ENCODE data around the gene CEP85L.

CEP85L gene

GRCh38 chr6:118618676-118619377 is 32.6 kb downstream of the CEP85L start:
- DNase-seq, result peak; percentile 63

GRCh38 chr6:118617417-118617816 is 34.0 kb downstream of the CEP85L start:
- DNase-seq, result no peak

DNA sequence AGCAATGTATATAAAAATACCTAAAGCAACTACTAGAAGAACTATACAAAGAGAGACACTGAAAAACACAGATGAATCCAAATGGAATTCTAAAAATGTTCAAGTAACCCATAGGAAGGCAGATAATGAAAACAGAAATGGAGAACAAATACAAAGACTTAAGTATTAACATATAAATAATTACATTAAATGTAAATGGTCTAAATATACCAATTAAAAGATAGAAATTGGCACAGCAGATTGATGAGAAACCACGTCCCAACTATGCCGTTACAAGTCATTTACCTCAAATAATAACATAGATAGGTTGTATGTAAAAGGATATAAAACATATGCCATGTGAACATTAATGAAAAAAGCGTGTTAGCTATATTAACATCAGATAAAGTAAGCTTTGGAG is 40.1 kb downstream of the CEP85L start:
- DNase-seq, result no peak

DNA sequence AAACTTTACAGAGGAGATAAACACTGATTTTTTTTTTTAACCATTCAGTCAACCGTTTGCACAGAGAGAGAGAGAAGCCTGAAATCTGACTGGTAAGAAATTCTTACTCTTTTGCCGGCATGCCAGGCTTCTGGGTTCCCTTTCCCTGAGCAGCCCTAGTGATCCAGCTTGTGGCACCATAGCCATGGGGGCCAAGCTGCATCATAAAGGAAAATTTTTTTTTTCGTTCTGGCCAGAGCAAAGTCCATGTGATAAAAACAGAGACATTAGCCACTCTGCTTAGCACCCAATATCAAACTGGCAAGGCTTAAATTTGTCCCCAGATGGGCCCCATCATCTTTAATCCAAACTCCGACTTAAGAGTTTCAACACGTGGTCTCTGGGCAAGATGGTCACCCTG is 44.5 kb downstream of the CEP85L start:
- DNase-seq, result no peak

DNA sequence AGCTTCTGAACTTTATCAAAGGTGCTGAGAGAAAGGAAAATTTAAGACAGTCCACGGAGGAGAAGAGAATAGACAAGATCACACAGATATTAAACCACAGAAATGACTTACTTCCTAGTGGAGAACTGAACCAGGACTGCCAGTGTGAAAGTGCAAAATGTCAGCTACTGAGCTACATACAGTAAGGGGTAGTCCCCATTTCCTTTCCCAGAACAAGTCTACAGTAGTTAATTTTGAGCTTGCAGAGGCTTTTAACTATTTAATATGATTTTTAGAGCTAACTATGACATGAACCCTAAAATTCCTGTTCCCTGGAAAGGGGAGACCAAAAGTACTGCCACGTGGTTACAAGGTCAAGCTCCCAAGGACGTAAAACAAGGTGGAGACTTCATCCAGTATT is 45.1 kb downstream of the CEP85L start:
- DNase-seq, result no peak

DNA sequence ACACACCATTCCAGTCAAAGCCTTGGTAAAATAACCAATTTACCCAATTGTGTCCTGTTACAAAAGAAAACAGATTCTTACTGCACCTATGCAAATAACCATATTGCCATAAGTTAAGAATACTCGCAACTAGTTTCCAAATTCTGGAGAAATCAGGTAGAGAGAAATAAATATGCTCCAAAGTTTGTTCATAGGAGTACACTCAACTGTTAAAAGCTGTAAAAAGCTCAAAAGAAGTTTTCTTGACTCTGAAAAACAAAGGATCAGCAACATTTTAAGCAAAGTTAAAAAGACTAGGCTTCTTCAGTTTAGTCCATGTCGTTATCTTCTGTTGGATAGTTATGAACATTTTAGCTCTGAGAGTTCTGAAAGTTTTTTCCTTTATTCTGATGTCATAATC is 48.0 kb downstream of the CEP85L start:
- DNase-seq, result no peak

DNA sequence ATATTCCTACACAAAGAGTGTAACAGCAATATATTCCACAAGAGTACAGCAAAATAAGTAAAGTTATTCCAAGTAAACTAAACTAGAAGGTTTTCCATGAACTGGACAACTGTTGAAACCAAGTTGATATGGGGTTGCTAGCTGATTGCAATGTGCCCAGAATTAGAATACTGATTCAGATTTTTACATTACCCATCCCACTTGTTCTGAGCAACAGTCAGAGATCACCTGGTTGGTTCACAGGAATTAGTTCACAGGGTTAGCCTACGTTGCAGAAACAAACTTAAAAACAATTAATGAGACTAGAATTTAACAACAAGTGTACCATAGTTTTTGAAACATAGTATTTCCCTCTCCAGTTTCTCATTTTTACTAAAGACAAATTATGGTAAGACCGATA is 49.1 kb downstream of the CEP85L start:
- no peak for DNase-seq

DNA sequence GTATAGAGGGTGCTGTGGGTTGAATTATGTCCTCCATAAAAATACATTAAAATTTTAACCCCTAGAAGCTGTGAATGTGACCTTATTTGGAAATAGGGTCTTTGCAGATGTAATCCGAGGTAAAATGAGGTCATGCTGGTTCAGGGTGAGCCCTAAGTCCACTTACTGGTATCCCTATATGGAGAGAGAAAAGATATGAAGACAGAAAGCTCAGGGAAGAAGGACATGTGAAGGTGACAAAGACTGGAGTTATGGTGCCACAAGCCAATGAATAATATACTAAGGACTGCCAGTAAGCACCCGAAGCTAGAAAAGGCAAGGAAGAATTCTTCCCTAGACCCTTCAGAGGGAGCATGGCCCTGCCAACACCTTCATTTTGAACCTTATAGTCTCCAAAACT is 53.1 kb downstream of the CEP85L start:
- DNase-seq, result no peak

DNA sequence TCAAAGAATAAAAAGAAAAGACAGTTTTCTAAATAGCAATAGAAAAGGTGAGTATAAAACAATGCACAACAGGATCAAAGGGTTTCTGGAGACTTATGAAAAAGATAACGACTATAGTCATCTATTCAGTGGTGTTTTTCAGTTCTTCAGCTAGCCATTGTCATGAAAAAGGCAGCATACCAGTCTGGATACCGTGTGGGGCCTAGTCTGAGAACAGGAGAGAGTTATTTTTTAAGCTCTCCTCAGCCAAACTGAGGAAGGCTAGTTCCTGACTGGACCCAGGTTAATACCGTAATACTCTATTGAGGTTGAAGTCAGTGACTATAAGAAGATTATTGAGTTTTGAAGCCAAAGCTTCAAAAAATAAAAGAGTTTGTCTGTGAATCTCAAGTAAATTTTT is 53.8 kb downstream of the CEP85L start:
- DNase-seq, result no peak

DNA sequence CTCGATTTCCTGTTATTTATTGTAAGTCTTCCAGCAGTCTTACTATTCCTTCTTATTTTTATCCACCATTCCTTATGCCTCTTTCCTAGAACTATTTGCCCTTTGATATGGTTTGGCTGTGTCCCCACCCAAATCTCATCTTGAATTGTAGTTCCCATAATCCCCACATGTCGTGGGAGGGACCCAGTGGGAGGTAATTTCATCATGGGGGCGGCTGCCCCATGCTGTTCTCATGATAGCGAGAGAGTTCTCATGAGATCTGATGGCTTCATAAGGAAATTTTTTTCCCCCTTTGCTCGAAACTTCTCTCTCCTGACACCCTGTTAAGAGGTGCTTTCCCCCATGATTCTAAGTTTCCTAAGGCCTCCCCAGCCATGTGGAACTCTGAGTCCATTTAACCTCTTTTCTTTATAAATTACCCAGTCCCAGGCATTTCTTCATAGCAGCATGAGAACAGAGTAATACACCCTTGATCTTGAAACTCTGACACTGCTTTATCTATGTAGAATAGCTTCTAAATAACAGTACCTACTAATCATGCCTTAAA is 54.5 kb downstream of the CEP85L start:
- DNase-seq, result no peak

- no peak for DNase-seq
Observed at GRCh38 chr6:118594877-118595276, 56.5 kb downstream of the CEP85L start.

DNA sequence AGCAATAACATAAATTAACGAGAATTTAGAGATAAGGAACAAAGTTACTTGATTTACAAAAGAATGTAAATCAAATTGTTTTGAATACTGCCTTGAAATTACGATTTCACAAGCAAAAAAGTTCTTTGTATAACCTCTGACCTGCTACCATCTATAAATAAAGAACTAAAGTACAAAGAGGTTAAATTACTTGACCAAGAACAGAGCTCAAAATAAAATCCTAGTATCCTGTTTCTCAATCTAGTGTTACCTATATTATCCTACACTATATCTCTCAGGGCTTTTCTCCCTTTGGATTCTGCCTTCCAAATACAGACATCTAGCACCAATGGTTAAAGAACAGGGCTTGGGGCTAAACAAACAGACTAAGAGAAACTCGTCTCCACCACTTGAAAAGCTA is 59.5 kb downstream of the CEP85L start:
- no peak for DNase-seq

- DNase-seq, result no peak
Observed at GRCh38 chr6:118589649-118590365, 61.6 kb downstream of the CEP85L start.

DNA sequence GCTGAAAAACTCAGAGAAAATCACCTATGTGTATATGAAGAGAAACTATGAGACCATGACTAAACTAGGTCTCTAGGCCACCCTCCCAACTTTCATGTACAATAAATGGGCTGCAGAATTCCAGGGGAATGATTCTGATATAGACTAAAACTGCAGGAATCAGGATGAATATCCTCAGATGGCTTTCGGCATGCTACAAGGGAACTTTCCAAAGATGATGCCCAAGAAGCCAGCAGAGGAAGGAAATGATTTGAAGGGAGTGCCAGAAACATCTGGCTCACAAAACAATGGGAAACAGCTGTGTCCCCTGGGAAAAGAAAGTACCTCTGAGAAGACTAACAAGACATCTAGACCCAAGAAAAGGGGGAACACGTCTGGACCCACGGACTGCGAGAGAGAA is 62.2 kb downstream of the CEP85L start:
- DNase-seq, result no peak

DNA sequence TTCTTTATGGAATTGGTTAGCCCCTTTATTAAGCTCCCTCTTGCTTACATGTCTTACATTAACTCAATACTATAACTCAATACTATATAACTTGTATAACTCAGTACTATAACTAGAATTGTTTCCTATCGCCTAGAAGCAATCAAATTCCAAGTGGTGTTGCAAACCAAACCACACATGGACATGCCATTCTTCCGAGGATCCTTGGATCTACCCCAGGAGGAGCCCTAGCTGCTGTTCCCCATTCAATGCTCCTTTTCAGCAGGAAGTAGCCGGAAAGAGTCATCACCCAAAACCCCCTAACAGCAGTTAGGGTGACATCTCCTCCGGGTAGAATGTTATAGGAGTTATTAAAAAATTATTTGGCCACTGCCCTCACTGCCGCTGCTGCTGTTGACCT is 62.8 kb downstream of the CEP85L start:
- no peak for DNase-seq

- no peak for DNase-seq
Observed at GRCh38 chr6:118586746-118587485, 64.5 kb downstream of the CEP85L start.

DNA sequence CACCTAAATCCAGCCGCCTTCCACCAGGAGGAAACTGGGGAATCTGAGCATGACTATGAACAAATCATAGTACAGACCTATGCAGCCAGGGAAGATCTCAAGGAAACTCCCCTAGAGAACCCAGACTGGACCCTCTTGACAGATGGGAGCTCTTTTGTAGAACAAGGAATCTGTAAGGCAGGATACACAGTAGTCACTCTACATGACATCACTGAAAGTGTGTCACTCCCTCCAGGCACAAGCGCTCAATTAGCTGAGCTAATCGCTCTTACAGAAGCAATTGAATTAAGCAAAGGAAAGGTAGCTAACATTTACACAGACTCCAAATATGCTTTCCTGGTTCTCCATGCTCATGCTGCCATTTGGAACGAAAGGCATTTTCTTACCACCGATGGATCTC is 66.5 kb downstream of the CEP85L start:
- no peak for DNase-seq

DNA sequence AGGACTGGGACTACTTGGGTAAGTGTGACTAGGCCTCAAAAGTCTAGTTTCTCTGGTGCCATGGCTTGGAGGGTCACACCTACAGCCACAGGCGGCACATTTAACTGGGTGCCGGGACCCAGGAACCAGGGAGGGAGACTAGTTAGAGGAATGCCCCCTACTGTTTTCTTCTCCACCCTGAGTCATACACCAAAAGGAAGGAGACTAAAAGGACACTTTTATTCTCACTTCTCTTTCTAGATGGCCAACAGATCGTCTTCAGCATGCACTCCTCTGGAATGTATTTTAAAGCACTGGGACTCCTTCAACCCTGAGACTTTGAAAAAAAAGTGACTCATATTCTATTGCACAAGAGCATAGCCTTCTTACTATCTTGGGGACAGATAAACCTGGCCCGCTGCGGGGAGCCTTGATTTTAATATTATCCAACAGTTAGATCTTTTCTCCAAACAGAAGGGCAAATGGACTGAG is 69.9 kb downstream of the CEP85L start:
- DNase-seq, result no peak

DNA sequence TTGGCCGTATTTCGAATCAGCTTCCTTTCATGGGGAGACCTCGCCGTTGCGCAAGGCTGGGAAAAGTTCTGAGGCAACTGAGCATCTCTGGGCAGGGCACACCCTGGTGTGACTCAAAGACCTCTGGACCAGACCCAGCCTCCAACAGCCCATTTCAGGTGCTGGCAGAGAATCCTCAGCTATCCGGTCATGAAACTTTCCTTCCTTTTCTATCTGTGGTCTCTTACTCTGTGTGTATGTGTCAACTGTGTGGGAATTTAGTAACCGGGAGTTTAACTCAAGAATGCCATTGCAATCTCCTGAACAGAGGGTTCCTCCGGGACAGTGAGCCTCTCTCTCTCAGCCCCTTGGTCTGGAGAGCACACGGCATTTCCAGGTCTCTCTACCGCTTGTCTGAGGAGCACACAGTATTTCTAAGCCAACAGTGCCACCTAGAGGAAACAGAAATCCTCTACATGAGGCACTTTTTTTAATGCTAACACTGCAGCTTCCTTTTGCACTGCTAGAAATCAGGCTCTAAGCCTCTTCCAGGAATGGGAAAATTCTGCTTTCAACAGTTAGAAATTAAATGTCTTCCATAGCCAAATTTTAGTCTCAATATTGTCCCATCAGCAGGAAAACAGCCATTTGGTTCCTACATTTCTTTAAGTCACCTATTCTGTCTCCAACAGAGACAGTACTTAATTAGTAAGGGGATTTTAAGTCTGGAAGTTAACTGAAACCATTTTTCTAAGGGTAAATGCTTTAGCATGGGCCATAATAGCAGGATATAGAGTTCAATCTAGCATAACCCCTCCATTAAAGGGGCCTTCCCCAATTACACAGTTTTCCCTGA is 70.6 kb downstream of the CEP85L start:
- DNase-seq, result peak; percentile 11

DNA sequence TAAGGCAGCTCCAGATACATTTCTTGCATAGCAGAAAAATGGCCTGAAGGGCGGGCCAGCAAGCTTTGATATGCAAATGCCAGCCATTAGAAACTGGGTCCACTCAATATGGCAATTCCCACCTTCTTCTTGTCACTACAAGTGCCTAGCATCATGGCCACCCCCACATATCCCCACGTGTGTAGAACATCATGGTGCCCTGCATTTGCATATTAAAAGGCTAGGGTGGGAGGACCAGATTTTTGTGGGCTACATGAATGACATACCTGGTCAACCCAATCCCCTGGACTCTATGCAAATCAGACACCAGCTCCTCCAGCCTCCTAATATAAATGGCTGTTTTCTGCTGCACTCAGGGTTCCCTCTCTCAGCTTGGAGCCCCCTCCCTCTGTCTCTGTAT is 71.6 kb downstream of the CEP85L start:
- no peak for DNase-seq

DNA sequence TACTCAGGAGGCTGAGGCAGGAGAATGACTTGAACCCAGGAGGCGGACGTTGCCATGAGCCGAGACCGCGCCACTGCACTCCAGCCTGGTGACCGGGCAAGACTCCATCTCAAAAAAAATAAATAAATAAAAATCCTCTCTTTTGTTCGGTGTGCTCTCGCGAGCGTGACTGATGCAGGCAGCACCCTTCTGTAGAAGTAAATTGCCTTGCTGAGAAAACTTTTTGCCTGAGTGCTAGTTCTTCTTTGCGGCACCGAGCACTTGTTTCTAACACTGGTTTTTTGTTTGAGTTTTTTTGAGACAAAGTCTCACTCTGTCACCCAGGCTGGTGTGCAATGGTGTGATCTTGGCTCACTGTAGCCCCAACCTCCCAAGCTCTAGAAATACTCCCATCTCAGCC is 72.8 kb downstream of the CEP85L start:
- no peak for DNase-seq

DNA sequence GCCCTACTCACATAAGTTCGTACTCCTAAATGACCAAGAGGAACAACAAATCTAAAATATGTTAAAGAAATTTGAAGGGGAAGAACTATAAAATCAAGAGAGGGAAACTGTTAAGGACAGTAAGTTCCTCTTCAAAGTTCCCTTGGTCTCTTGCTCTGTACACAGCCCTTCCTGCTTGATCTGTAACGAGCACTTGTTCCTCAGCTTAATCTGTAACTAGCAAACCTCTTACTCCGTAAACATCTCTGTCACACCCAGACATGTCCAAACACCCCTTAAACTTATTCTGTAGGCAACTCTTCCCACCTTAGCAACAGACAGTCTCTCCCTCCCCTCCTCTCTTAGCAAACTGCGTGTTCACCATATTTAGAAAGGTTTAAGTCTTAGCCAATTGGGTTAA is 73.4 kb downstream of the CEP85L start:
- DNase-seq, result no peak

All from activated gamma-delta T cell treated with Interleukin-2 at 50 U/mL for 16 hours (primary cell).